CD4-positive, alpha-beta memory T cell (primary cell): ENCODE measurements around the gene PLCL2. TPM values are rescaled to one million over a fixed set of nuclear protein-coding genes. Genes with fewer than 3 reads are reported as not detected.

Experiments
- CTCF ChIA-PET: fragments of 350-600 bp; sonication (Branson Sonifier 250); formaldehyde crosslinking; loops from one replicate; lab custom pipeline; 2021; ENCODE audit warnings: inconsistent platforms; ENCODE audit not compliant: partially characterized antibody; lab: Charles Lee
- POLR2A ChIA-PET: fragments of 350-600 bp; sonication (Branson Sonifier 250); formaldehyde crosslinking; loops from one replicate; lab custom pipeline; 2021; ENCODE audit not compliant: partially characterized antibody; lab: Charles Lee
- DNase-seq, 5 donors: peaks; one replicate each; pipeline versions ENCODE4 v3.0.0 to v3.0.0-alpha.2; 2020 to 2022; ENCODE audit warnings: mixed read lengths in 1 of 5
- H3K27ac ChIP-seq: one replicate; pipeline ENCODE4 v1.7.0; 2013; ENCODE audit warnings: low read depth, low read length
- H3K27me3 ChIP-seq: 2 replicates; pipeline ENCODE4 v1.7.0; 2013; ENCODE audit warnings: mild to moderate bottlenecking, low read length, moderate library complexity; ENCODE audit not compliant: insufficient read depth
- H3K36me3 ChIP-seq: 2 replicates; pipeline ENCODE4 v1.7.0; 2013; ENCODE audit warnings: mild to moderate bottlenecking, low read length, moderate library complexity; ENCODE audit not compliant: insufficient read depth
- H3K4me1 ChIP-seq: 2 replicates; pipeline ENCODE4 v1.7.0; 2013; ENCODE audit warnings: mild to moderate bottlenecking, low read length, moderate library complexity; ENCODE audit not compliant: insufficient read depth
- H3K4me3 ChIP-seq, 2 donors: one replicate each; pipeline ENCODE4 v1.7.0; 2013; ENCODE audit warnings: low read length in 2 of 2, mild to moderate bottlenecking in 1 of 2
- H3K9me3 ChIP-seq, 2 donors: one replicate each; pipeline ENCODE4 v1.7.0; 2013; ENCODE audit warnings: low read length in 2 of 2, control low read depth in 1 of 2; ENCODE audit not compliant: control insufficient read depth in 1 of 2
- H3K27ac Mint-ChIP-seq, 7 donors: one replicate each; pipeline ENCODE4 v1.8.0; 2020 to 2021; ENCODE audit warnings: mixed read lengths in 7 of 7, mild to moderate bottlenecking in 6 of 7, inconsistent platforms in 3 of 7, moderate library complexity in 3 of 7
- H3K27me3 Mint-ChIP-seq, 2 donors: one replicate each; pipeline ENCODE4 v1.8.0; 2020 to 2021; ENCODE audit warnings: mixed read lengths in 2 of 2
- H3K36me3 Mint-ChIP-seq, 2 donors: one replicate each; pipeline ENCODE4 v1.8.0; 2020 to 2021; ENCODE audit warnings: mixed read lengths in 2 of 2, inconsistent platforms in 1 of 2, mild to moderate bottlenecking in 1 of 2
- H3K4me1 Mint-ChIP-seq, 4 donors: one replicate each; pipeline ENCODE4 v1.8.0; 2020 to 2021; ENCODE audit warnings: mixed read lengths in 4 of 4, mild to moderate bottlenecking in 1 of 4
- H3K4me3 Mint-ChIP-seq, 8 donors: one replicate each; pipeline ENCODE4 v1.8.0; 2020 to 2021; ENCODE audit warnings: mixed read lengths in 8 of 8, mild to moderate bottlenecking in 7 of 8, moderate library complexity in 6 of 8, inconsistent platforms in 3 of 8
- H3K9me3 Mint-ChIP-seq, 8 donors: one replicate each; pipeline ENCODE4 v1.8.0; 2020 to 2021; ENCODE audit warnings: mixed read lengths in 8 of 8, mild to moderate bottlenecking in 5 of 8, inconsistent platforms in 3 of 8, moderate library complexity in 1 of 8
- intact Hi-C: fragments of 100-400 bp; cut with micrococcal nuclease; formaldehyde crosslinking; loops from one replicate; pipeline ENCODE4 v1.15.1; 2023
- polyA plus RNA-seq, 2 donors: library from polyadenylated mRNA; unstranded; fragments of 300-500 nt; fragmentation: Illumina TruSeq; gene quantifications; one replicate each; pipeline ENCODE4 v1.2.3, GENCODE V29; 2021
- total RNA-seq, 2 experiments: library from RNA; stranded (reverse); gene quantifications; one replicate each; pipeline ENCODE4 v1.2.3, GENCODE V29; 2021

PLCL2 gene
- total and polyA plus RNA-seq, 4 experiments from 2014 or later, result 64.5 to 89.4 (median 68.1) TPM

DNA sequence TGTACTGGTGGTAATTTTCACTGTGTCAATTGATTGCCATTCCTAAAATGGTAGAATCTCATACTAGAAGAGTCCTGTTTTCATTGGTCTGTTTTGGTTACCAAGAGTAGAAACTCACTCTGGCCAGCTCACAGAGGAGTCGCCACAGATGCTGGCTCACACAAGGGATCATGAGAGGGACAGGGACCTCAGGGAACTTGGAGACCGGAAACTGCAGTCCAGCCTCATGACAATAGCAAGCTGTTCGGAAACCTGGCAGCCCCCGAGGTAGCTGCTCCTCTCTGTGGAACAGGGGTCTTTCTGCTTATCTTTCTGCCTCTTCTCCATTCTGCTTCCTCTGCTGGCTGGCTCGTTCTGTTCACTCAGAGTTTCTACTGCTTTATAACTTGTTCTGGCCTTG, 192.9 kb downstream of the PLCL2 start:
- Mint-ChIP-seq H3K27ac (peak overlapping the region in 3 of 7 donors; percentile 25 to 67 (median 48)), H3K9me3 (peaks cover 0 to 1% (median 0%) of the 10 kb centered on the region in 8 donors), H3K4me3 (no peak overlapping the region)

DNA sequence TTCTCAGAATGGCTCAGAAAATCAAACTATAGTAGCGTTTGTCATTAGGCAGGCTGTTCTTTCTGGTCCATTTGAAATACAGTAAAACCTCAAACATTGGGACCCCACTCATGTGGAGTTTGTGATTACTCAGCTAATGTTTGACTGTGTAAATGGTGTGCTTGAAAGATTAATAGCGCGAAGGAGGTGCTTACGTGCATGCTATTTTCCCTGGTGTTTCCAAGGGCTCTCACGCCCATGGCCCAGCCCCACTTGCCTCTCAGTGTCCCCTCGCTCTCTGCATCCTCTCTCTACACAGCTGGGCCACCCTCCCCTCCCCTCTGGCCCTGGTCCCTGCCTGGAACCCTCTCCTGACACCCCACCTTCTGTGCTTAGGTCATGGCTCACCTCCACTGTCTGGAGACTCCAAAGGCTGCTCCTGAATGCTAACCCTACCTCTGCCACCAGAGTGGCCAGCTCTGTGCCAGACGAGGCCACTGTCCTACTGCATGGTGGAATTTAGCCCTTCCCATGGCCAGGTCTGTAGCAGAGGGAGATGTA, 194.2 kb downstream of the PLCL2 start:
- H3K4me3 Mint-ChIP-seq, result no peak overlapping the region
- H3K4me1 Mint-ChIP-seq, result peaks cover 31 to 58% (median 46%) of the 10 kb centered on the region in 4 donors
- H3K27ac ChIP-seq, result no peak overlapping the region
- H3K36me3 Mint-ChIP-seq, result peaks cover 64 to 79% of the 10 kb centered on the region in 2 donors
- ChIA-PET CTCF (no interaction called here), POLR2A (no interaction called here)
- no peak overlapping the region for H3K4me3 ChIP-seq
- no peak overlapping the region for H3K27ac Mint-ChIP-seq
- peaks cover 0 to 1% (median 0%) of the 10 kb centered on the region in 8 donors for H3K9me3 Mint-ChIP-seq
- H3K9me3 ChIP-seq, result no peaks in the 10 kb centered on the region
- H3K4me1 ChIP-seq, result peaks cover 20% of the 10 kb centered on the region
- intact Hi-C loops, result no loop called here
- H3K36me3 ChIP-seq, result peaks cover 3% of the 10 kb centered on the region
- no peaks in the 10 kb centered on the region for H3K27me3 ChIP-seq
- DNase-seq, result no peak
- no peaks in the 10 kb centered on the region for H3K27me3 Mint-ChIP-seq

More for the DNA sequence above, 192.9 kb downstream of the PLCL2 start:
- ChIA-PET CTCF (no interaction called here), POLR2A (no interaction called here)
- Mint-ChIP-seq H3K36me3 (peaks cover 62 to 74% of the 10 kb centered on the region in 2 donors), H3K4me1 (peaks cover 37 to 63% (median 51%) of the 10 kb centered on the region in 4 donors), H3K27me3 (no peaks in the 10 kb centered on the region)
- no peak overlapping the region for H3K4me3 ChIP-seq
- H3K27me3 ChIP-seq, result no peaks in the 10 kb centered on the region
- no peaks in the 10 kb centered on the region for H3K36me3 ChIP-seq
- peaks cover 34% of the 10 kb centered on the region for H3K4me1 ChIP-seq
- DNase-seq, result no peak
- no peak overlapping the region for H3K27ac ChIP-seq
- no peaks in the 10 kb centered on the region for H3K9me3 ChIP-seq
- intact Hi-C loops, result no loop called here

GRCh38 chr3:17079933-17080332, 195.2 kb downstream of the PLCL2 start:
- no peaks in the 10 kb centered on the region for H3K9me3 ChIP-seq
- Mint-ChIP-seq H3K9me3 (peaks cover 0 to 2% (median 0%) of the 10 kb centered on the region in 8 donors), H3K4me1 (peaks cover 23 to 50% (median 39%) of the 10 kb centered on the region in 4 donors), H3K36me3 (peaks cover 64 to 82% of the 10 kb centered on the region in 2 donors), H3K4me3 (no peak overlapping the region), H3K27me3 (no peaks in the 10 kb centered on the region), H3K27ac (peak overlapping the region in 1 of 7 donors; percentile 43)
- H3K4me3 ChIP-seq, result no peak overlapping the region
- no peak overlapping the region for H3K27ac ChIP-seq
- H3K27me3 ChIP-seq, result no peaks in the 10 kb centered on the region
- CTCF ChIA-PET, result no interaction called here
- intact Hi-C loops, result no loop called here
- H3K4me1 ChIP-seq, result peaks cover 11% of the 10 kb centered on the region
- POLR2A ChIA-PET, result no interaction called here
- H3K36me3 ChIP-seq, result peaks cover 3% of the 10 kb centered on the region
- DNase-seq, result no peak

DNA sequence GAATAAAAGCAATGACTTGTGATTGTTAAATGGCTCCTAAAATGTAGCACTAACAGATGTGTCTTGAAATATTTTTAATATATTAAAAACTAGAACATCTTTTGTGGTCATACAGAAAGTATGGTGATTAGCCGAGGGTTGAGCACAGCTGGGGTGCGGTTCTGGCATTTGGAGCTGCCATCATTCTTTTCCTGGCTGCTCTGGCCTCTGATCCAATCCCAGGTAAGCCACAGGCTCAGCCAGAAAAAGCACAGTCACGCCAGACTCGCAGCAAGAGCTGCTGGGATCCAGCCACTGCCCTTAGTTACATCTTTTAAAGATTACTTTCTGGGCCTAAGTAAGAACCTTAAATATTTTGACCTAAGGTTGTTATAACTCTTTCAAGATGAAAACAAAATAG, 196.8 kb downstream of the PLCL2 start:
- no peak for DNase-seq
- POLR2A ChIA-PET, result no interaction called here
- Histone ChIP-seq H3K4me1 (peaks cover 7% of the 10 kb centered on the region), H3K4me3 (no peak overlapping the region), H3K27ac (no peak overlapping the region), H3K9me3 (no peaks in the 10 kb centered on the region), H3K27me3 (no peaks in the 10 kb centered on the region), H3K36me3 (peaks cover 3% of the 10 kb centered on the region)
- intact Hi-C loops, result no loop called here
- Mint-ChIP-seq H3K4me1 (peaks cover 22 to 44% (median 36%) of the 10 kb centered on the region in 4 donors), H3K27ac (no peak overlapping the region), H3K36me3 (peaks cover 61 to 79% of the 10 kb centered on the region in 2 donors), H3K9me3 (peaks cover 0 to 2% (median 0%) of the 10 kb centered on the region in 8 donors), H3K4me3 (no peak overlapping the region), H3K27me3 (no peaks in the 10 kb centered on the region)
- CTCF ChIA-PET, result no interaction called here

DNA sequence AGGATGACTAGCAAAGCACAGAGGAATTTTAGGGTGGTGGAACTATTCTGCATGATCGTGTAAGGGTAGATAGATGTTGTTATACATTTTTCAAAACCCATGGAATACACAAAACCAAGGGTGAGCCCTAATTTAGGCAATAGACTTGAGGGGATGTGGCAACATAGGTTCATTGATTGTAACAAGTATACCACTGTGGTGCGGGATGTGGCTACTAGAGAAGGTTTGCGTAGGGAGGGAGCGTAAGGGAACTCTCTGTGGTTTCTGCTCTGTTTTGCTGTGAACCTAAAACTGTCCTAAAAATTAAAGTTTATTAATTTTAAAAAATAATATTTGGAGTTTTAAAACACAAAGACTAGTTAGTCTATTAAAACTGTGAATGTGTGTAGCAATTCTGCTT, 202.8 kb downstream of the PLCL2 start:
- no peaks in the 10 kb centered on the region for H3K9me3 ChIP-seq
- Mint-ChIP-seq H3K27ac (peak overlapping the region in 5 of 7 donors; percentile 1 to 81 (median 32)), H3K9me3 (peaks cover 0 to 2% (median 0%) of the 10 kb centered on the region in 8 donors), H3K36me3 (peaks cover 66% of the 10 kb centered on the region in 2 donors), H3K4me1 (peaks cover 42 to 58% (median 48%) of the 10 kb centered on the region in 4 donors), H3K4me3 (peak overlapping the region in 6 of 8 donors; percentile 4 to 72 (median 45)), H3K27me3 (no peaks in the 10 kb centered on the region)
- intact Hi-C loops, result no loop called here
- peaks cover 31% of the 10 kb centered on the region for H3K4me1 ChIP-seq
- ChIA-PET CTCF (no interaction called here), POLR2A (no interaction called here)
- H3K27ac ChIP-seq, result no peak overlapping the region
- no peaks in the 10 kb centered on the region for H3K27me3 ChIP-seq
- no peak overlapping the region for H3K4me3 ChIP-seq
- peaks cover 3% of the 10 kb centered on the region for H3K36me3 ChIP-seq
- peak in 4 of 5 donors; percentile 8 to 27 (median 24) for DNase-seq

DNA sequence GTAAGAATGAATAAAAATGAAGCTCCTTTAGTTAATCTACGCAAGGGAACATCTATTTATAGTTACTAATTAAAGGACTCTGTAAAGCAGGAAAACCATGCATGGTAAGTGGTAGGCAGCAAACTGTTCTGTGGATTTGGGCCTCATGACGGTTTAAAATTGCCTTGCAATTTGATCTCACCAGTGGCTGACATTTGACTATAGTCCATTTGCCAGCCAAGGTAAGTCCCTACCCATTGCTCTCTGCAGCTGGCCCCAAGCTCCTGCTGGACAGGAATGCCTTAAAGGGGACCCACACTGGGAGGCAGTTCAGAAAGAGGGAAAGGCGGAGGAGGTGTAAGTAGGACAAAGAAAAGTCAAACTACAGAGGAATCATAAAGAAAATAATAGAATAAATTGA, 203.3 kb downstream of the PLCL2 start:
- Mint-ChIP-seq H3K4me3 (peak overlapping the region in 6 of 8 donors; percentile 33 to 75 (median 50)), H3K4me1 (peaks cover 41 to 55% (median 46%) of the 10 kb centered on the region in 4 donors), H3K36me3 (peaks cover 66 to 67% of the 10 kb centered on the region in 2 donors), H3K27ac (peak overlapping the region; percentile 13 to 83 (median 70)), H3K27me3 (no peaks in the 10 kb centered on the region), H3K9me3 (peaks cover 0 to 2% (median 0%) of the 10 kb centered on the region in 8 donors)
- Histone ChIP-seq H3K9me3 (no peaks in the 10 kb centered on the region), H3K27me3 (no peaks in the 10 kb centered on the region), H3K36me3 (peaks cover 3% of the 10 kb centered on the region), H3K4me3 (no peak overlapping the region), H3K4me1 (peaks cover 31% of the 10 kb centered on the region), H3K27ac (no peak overlapping the region)
- intact Hi-C loops, result no loop called here
- POLR2A ChIA-PET, result no interaction called here
- CTCF ChIA-PET, result no interaction called here
- no peak for DNase-seq

DNA sequence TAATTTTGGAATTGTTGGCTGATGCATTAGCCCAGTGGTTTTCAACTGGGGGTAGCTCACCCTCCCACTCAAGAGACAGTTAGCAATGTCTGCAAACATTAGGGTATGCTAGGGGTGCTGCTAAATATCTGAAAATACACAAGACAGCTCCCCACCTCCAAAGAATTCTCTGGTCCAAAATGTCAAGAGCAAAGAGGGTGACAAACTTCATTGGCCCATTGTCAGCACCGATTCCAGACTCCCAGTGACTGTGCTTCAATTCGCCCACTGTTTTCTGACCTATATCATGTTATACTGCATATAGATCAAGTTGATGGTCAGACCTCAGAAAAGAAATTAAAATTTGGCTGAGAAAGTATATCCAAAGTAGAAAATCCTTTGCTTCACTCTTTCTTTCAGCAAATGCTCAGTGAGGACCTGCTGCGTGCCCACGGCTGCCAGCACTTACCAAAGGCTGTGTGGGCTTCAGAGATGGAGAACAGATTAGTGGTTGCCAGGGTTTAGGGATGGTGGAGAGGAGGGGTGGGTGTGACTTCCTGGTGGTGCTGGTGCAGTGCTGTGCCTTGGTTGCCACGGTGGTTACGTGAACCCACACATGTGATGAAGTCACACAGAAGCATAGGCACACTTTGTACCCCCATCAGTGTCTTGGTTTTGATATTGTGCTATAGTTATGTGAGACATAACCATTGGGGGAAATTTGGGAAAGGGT, 204.0 kb downstream of the PLCL2 start:
- Mint-ChIP-seq H3K27ac (peak overlapping the region; percentile 57 to 89 (median 82)), H3K9me3 (peaks cover 0 to 2% (median 0%) of the 10 kb centered on the region in 8 donors), H3K36me3 (peaks cover 60 to 62% of the 10 kb centered on the region in 2 donors), H3K4me3 (peak overlapping the region in 6 of 8 donors; percentile 25 to 75 (median 55)), H3K27me3 (no peaks in the 10 kb centered on the region), H3K4me1 (peaks cover 36 to 51% (median 40%) of the 10 kb centered on the region in 4 donors)
- ChIA-PET POLR2A (no interaction called here), CTCF (no interaction called here)
- Histone ChIP-seq H3K9me3 (no peaks in the 10 kb centered on the region), H3K4me3 (no peak overlapping the region), H3K36me3 (no peaks in the 10 kb centered on the region), H3K4me1 (peaks cover 31% of the 10 kb centered on the region), H3K27ac (no peak overlapping the region), H3K27me3 (no peaks in the 10 kb centered on the region)
- DNase-seq, result peak; percentile 30 to 47 (median 45)
- intact Hi-C loops, result no loop called here
